ENCODE results near the gene ADGRV1.

DNA sequence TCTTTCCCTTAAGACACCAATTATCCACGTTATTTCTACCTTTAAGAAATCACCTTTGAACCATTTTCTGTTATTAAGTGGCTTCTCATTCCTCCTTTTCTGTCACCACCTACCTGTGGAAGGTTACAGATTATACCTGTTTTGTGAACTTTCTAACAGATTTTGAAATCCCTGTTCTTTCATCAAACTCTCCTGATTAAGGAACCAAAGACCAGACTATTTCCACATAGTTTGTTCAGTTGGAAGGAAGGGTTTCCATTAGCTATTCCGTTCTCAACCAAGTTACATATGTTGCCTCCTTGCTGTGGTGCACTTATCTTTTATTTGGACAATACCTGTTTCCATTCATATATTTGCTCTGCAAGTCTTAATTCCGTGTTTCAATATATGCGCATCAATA is 343.6 kb downstream of the ADGRV1 start:
- TF ChIP-seq, protein P1, sequence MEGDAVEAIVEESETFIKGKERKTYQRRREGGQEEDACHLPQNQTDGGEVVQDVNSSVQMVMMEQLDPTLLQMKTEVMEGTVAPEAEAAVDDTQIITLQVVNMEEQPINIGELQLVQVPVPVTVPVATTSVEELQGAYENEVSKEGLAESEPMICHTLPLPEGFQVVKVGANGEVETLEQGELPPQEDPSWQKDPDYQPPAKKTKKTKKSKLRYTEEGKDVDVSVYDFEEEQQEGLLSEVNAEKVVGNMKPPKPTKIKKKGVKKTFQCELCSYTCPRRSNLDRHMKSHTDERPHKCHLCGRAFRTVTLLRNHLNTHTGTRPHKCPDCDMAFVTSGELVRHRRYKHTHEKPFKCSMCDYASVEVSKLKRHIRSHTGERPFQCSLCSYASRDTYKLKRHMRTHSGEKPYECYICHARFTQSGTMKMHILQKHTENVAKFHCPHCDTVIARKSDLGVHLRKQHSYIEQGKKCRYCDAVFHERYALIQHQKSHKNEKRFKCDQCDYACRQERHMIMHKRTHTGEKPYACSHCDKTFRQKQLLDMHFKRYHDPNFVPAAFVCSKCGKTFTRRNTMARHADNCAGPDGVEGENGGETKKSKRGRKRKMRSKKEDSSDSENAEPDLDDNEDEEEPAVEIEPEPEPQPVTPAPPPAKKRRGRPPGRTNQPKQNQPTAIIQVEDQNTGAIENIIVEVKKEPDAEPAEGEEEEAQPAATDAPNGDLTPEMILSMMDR (IDR thresholded peaks at IDR 0.05; ENCODE audit: insufficient read depth, low read depth, low read length), result no peak
- TF ChIP-seq EZH2 (IDR thresholded peaks at IDR 0.05; ENCODE audit: insufficient read depth, low read length), result no peak
